GM18520 (cell line): ENCODE results near the gene CLK3.
"Not testable (repeated sequence)": the region's sequence is repeated elsewhere in the genome, so short reads cannot be mapped to it uniquely, and the experiment has no call there.

Experiments used
- ATAC-seq: cut with Tn5 transposase; IDR thresholded peaks from one replicate; pipeline ENCODE4 v1.9.1; 2021; ENCODE audit not compliant: unreplicated experiment

Gene CLK3

GRCh38 chr15:74615508-74616365 is at the start of gene CLK3:
TSS of gene CLK3 (plus strand) at chr15:74615836. CDS start at chr15:74619197, 3,361 bp downstream.
- peak; percentile 71 for ATAC-seq

DNA sequence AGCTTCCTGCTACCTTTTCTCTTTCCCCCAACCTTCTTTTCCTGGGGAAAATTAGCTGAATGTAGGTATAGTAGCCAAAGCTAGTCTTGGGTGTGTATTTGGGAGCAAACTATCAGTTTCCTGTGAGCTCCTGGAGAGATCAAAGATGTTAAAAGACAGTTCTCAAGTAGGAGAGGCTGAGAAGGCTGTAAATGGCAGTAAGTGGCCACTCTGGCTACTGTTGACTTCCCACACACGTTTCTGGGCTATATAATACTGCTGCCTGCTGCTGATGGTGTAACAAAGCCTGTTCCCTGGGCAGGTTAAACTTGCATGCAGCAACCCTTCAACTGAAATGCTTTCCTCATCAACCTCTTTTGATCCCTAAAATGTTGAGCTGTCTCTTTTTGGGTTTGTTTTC is 47.0 kb upstream of the CLK3 start:
- ATAC-seq, result no peak

- no peak for ATAC-seq
These were observed 45.9 kb upstream of the CLK3 start for GRCh38 chr15:74569731-74570070.

- no peak for ATAC-seq
These were observed 44.4 kb upstream of the CLK3 start for GRCh38 chr15:74571191-74571590.

- ATAC-seq, result no peak
These were observed 41.6 kb upstream of the CLK3 start for GRCh38 chr15:74573987-74574386.

DNA sequence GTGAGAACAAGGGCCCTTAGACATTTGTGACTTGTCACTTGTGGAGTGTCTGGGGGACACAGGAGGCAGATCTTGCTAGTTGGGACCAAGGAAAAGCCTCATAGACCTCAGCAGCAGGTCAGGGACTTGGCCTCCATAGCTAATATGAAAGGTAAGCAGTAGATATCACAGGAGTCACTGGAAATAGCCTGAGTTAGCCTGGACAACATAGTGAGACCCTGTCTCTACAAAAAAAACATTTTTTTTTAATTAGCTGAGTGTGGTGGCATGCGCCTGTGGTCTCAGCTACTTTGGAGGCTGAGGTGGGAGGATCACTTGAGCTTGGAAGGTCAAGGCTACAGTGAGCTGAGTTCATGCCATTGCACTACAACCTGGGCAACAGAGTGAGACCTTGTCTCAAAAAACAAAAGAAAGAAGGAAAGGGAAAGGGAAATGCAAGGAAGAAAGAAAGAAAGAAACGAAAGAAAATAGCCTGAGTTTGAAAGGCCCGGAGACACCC is 37.1 kb upstream of the CLK3 start:
- no peak for ATAC-seq

- no peak for ATAC-seq
These were observed 36.6 kb upstream of the CLK3 start for GRCh38 chr15:74579001-74579400.

GRCh38 chr15:74580538-74581350 is 34.9 kb upstream of the CLK3 start:
- no peak for ATAC-seq

GRCh38 chr15:74584204-74584603 is 31.4 kb upstream of the CLK3 start:
- no peak for ATAC-seq

- no peak for ATAC-seq
These were observed 30.9 kb upstream of the CLK3 start for GRCh38 chr15:74584779-74585178.

- no peak for ATAC-seq
These were observed 30.4 kb upstream of the CLK3 start for GRCh38 chr15:74585191-74585590.

- ATAC-seq, result no peak
These were observed 29.8 kb upstream of the CLK3 start for GRCh38 chr15:74585857-74586256.

DNA sequence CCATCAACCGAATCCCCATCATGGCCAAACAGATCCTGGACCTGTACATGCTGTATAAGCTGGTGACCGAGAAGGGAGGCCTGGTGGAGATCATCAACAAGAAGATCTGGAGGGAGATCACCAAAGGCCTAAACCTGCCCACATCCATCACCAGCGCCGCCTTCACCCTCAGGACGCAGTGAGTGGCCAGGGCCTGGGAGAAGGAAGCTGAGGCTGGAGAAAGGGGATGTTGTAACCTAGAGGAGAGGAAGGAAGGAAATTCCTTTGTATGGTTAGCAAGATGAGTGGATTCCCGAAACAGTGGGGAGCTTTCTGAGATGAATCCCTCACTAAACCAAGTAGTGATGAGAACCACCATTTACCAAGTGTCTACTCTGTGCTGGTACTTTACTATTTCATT is 25.8 kb upstream of the CLK3 start:
- no peak for ATAC-seq

DNA sequence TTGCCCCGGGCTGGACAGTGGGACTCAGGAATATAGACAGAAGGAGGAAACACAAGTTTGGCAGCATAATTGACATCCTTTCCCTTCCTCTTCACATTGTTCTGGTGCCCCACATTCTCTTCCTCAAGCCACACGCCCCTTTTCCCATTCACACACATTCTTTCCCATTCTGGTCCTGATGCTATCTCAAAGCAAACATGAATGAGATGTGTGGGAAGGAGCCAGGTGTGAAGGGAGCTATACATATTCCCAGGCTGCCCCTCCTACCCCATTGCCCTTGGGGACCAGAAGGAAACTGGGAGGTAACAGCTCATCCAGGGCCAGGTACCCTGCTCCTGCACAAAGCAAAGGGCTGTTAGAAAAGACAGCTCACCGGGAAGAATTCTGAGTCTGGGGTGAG is 23.4 kb upstream of the CLK3 start:
- no peak for ATAC-seq

- ATAC-seq, result no peak
These were observed 22.5 kb upstream of the CLK3 start for GRCh38 chr15:74593122-74593521.

- ATAC-seq, result no peak
These were observed 21.2 kb upstream of the CLK3 start for GRCh38 chr15:74594455-74594854.

DNA sequence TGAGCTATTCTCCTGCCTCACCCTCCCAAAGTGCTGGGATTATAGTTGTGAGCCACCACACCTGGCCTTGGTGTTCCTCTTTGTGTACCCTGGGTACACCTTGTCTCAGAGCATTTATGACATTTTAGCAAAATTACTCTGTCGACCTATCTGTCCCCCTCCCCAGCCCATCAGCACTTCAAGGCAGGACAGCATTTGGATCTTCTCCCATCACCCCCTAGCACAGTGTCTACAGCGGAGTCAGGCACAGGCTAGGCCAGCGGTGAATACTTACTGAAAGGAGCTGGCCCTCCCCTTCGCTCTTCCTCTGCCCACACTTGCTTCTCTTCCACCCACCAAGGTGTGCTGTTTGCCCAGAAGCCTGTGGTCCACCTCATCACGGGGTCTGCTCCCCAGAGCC is 20.4 kb upstream of the CLK3 start:
- ATAC-seq, result no peak

- not testable (repeated sequence) for ATAC-seq
These were observed 18.9 kb upstream of the CLK3 start for GRCh38 chr15:74596736-74597135.

DNA sequence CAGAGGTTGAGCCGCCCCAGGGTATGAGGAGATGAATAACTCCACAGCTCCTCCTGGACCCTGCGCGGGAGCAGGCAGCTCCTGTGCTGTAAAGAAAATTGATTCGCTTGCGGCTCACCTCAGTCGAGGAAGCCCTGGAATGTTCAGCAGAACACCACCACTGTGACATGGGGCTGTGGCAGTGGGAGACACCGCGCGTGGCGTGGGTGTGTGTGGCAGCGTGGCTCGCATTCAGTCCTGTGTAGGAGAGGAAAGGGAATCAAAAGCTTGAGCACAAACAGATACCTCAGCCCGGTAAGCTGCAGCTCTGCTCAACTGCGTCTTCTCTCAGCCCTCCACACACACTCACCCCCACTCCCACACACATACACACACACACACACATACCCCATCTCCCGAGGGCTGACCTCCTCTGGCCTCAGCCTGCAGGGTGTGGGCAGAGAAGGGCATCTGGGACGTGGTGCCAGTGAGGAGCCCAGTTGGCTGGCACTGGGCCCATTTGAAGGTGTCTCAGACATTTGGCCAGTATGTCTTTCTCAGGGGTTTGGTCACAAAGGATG is 18.4 kb upstream of the CLK3 start:
- not testable (repeated sequence) for ATAC-seq

GRCh38 chr15:74598126-74598842 is 17.4 kb upstream of the CLK3 start:
- peak; percentile 88 for ATAC-seq

DNA sequence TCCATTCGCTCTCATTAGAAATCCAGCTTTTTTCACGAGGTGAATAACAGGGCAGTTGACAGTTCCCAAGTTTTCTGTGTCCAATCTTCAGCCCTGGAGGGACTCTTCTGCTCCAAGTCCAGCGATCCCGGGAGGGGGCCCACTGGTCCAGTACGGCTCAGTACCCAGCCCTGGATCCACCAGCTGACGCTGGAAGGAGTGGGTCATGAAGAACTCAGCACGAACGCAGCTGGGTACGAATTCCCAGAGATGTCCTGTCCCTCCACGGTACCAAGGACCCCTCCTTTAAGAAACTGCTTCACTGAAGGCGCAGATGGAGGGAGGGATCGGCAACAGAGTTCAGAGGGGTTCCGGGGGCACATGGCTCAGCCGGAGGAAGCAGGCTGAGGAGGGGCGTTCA is 16.5 kb upstream of the CLK3 start:
- ATAC-seq, result no peak
